Measurements from ENCODE around the gene ZIC3. TPM values are rescaled to one million over a fixed set of nuclear protein-coding genes. Genes with fewer than 3 reads are reported as not detected.
"Not testable (repeated sequence)": the region's sequence is repeated elsewhere in the genome, so short reads cannot be mapped to it uniquely, and the experiment has no call there.

The ZIC3 gene
- total RNA-seq, 1 experiment from 2014 or later, result not detected

- H3K4me3 ChIP-seq (replicated peaks in 1 of 2; ENCODE audit: low read depth in 1 of 2, low read length in 2 of 2); BruUV-seq (replicated peaks); H3K79me2 ChIP-seq (ENCODE audit: insufficient read depth, low read length); POLR2A ChIA-PET; CTCF ChIA-PET; H3K27ac ChIP-seq (ENCODE audit: low read depth, low read length); H3K4me1 ChIP-seq (ENCODE audit: control insufficient read depth in 1 of 2, insufficient read depth in 2 of 2, low read length in 2 of 2); ATAC-seq; H3K9ac ChIP-seq (ENCODE audit: low read length); H3K36me3 ChIP-seq (ENCODE audit: control insufficient read depth in 1 of 2, insufficient read depth in 2 of 2, low read length in 2 of 2); H3K9me3 ChIP-seq (ENCODE audit: control insufficient read depth in 1 of 2, insufficient read depth in 1 of 2, low read depth in 1 of 2, low read length in 2 of 2); DNase-seq (ENCODE audit: low read depth, low spot score); H3K9me2 ChIP-seq (ENCODE audit: insufficient read depth); H3K27me3 ChIP-seq (ENCODE audit: insufficient read depth, low read length); H2AFZ ChIP-seq (ENCODE audit: low read depth, low read length, poor library complexity, severe bottlenecking); H3K4me2 ChIP-seq (ENCODE audit: low read length); H4K20me1 ChIP-seq (ENCODE audit: insufficient read depth); RAD21 ChIA-PET (ENCODE audit: low non-redundant PET in 1 of 2, low total read pairs in 2 of 2, uncharacterized antibody in 2 of 2, unreplicated experiment in 2 of 2); intact Hi-C loops (cut with micrococcal nuclease): not testable (repeated sequence)
Measured at GRCh38 chrX:137552098-137552497, 13.8 kb upstream of the ZIC3 start.

DNA sequence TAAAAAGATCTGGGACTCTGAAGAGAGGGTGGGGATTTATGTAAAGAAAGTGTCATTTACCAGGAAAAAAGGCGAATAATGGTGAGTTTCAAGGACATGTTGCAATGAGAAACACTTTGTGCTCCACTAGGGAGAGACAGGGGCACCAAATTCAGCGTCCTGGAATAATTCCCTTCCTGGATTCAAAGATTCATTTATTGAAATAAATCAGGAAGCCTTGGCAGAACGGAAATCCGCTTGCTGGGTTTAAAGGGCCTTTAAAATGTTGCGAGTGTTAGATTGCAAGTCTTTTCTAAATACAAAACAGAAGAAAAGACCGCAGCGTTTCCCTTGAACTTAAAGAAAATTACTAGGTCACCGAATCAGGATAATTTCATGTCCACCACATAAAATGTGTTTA lies 3.8 kb upstream of the ZIC3 start:
- Histone ChIP-seq H3K4me1 (ENCODE audit: control insufficient read depth in 1 of 2, insufficient read depth in 2 of 2, low read length in 2 of 2) (no peaks in the 10 kb centered on the region), H3K36me3 (ENCODE audit: control insufficient read depth in 1 of 2, insufficient read depth in 2 of 2, low read length in 2 of 2) (no peaks in the 10 kb centered on the region), H3K4me2 (ENCODE audit: low read length) (no peak overlapping the region), H3K27ac (ENCODE audit: low read depth, low read length) (no peak overlapping the region), H3K9me2 (ENCODE audit: insufficient read depth) (no peaks in the 10 kb centered on the region), H3K79me2 (ENCODE audit: insufficient read depth, low read length) (no peaks in the 10 kb centered on the region), H3K9me3 (ENCODE audit: control insufficient read depth in 1 of 2, insufficient read depth in 1 of 2, low read depth in 1 of 2, low read length in 2 of 2) (no peaks in the 10 kb centered on the region), H3K9ac (ENCODE audit: low read length) (no peak overlapping the region), H4K20me1 (ENCODE audit: insufficient read depth) (no peaks in the 10 kb centered on the region), H3K4me3 (replicated peaks in 1 of 2; ENCODE audit: low read depth in 1 of 2, low read length in 2 of 2) (no peak overlapping the region), H3K27me3 (ENCODE audit: insufficient read depth, low read length) (no peaks in the 10 kb centered on the region), H2AFZ (ENCODE audit: low read depth, low read length, poor library complexity, severe bottlenecking) (no peak overlapping the region)
- CTCF ChIA-PET, result no interaction called here
- DNase-seq (ENCODE audit: low read depth, low spot score), result no peak
- intact Hi-C loops (cut with micrococcal nuclease), result no loop called here
- no TSS peak for BruUV-seq (replicated peaks)
- RAD21 ChIA-PET (ENCODE audit: low non-redundant PET in 1 of 2, low total read pairs in 2 of 2, uncharacterized antibody in 2 of 2, unreplicated experiment in 2 of 2), result no interaction called here
- ATAC-seq, result no peak
- TF ChIP-seq ZBTB33 (IDR thresholded peaks at IDR 0.05; ENCODE audit: extremely low read depth, insufficient replicate concordance, low read length) (no peak), RAD21 (IDR thresholded peaks at IDR 0.05; ENCODE audit: low read depth) (no peak), SRF (IDR thresholded peaks at IDR 0.05; ENCODE audit: low read depth) (no peak), CEBPB (IDR thresholded peaks at IDR 0.05; ENCODE audit: low read depth) (no peak), SP1 (IDR thresholded peaks at IDR 0.05; ENCODE audit: low read depth) (no peak), YY1 (IDR thresholded peaks at IDR 0.05; ENCODE audit: extremely low read depth, insufficient replicate concordance, low read depth, low read length) (no peak), JUND (IDR thresholded peaks at IDR 0.05) (no peak)
- POLR2A ChIA-PET, result no interaction called here

Measured in HCT116 (cell line).